Right lobe of liver (tissue), 4 donors: Measurements from ENCODE around the gene TBX21.

ENCODE experiments used
- CTCF ChIP-seq, 4 donors: fragments of 200-600 bp in 3 of 4; fragments of 450-650 bp in 1 of 4; IDR thresholded peaks; one replicate each; pipeline versions ENCODE4 v1.5.1 to v1.8.0; 2016 to 2022; ENCODE audit warnings: antibody characterized with exemption in 4 of 4, mild to moderate bottlenecking in 2 of 4
- POLR2A ChIP-seq: fragments of 450-650 bp; IDR thresholded peaks from one replicate; pipeline ENCODE4 v1.6.1; 2017; ENCODE audit warnings: antibody characterized with exemption, mild to moderate bottlenecking
- donor health status: DM: no; HTN: no; CAD: no.
- donor health status: DM: no; HTN: no; CAD: no.
- donor health status: DM: no; HTN: yes; CAD: no.

GRCh38 chr17:47774987-47775580 is 42.0 kb downstream of the TBX21 start:
- TF ChIP-seq CTCF (IDR thresholded peaks at IDR 0.05) (no peak), POLR2A (no peak)
